GM12872 (cell line): Measurements from ENCODE around the gene CEP85.

Experiments
- TF ChIP-seq, protein P1 (sequence below): IDR thresholded peaks from 3 replicates; pipeline ENCODE4 v1.5.1; 2011; ENCODE audit warnings: low read depth, mild to moderate bottlenecking, low read length, moderate library complexity; ENCODE audit not compliant: insufficient read depth

Gene CEP85

DNA sequence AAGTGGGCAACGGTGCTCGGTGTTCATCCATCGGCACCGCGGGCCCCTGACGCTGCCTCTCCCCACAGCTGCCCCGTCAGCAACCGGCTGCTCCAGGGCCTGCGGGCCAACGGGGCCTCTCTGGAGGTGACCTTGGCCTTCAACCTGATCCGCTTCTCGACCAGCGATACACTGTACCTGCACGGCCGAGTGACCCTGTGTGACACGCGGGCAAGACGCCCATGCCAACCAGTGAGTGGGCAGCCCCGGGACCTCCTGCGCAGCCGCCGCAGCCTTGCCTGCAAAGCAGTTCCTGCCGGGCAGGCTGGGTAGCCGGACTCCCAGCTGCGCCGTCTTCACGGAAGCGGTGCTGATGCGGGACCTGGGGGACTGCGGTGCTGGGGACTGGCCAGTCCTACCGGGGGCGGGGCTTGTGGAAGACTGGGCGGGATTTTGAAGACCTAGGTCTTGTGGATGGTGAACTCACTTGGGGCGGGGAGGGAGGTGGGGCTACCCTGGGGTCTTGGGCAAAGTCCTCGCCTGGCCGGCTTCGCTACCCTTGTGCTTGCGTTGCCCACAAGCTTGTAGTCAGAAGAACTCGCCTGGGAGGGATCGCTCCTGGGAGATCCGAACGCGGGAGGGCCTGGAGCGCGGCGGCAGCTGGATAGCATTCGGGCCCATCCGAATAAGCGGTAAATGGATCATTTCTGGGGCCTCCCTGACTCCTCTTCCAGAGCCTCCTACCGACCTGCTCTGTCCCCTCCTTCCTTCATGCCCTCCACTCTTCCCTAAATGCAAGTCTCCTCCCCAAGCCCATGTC lies 8.8 kb upstream of the CEP85 start:
- TF ChIP-seq, protein P1, sequence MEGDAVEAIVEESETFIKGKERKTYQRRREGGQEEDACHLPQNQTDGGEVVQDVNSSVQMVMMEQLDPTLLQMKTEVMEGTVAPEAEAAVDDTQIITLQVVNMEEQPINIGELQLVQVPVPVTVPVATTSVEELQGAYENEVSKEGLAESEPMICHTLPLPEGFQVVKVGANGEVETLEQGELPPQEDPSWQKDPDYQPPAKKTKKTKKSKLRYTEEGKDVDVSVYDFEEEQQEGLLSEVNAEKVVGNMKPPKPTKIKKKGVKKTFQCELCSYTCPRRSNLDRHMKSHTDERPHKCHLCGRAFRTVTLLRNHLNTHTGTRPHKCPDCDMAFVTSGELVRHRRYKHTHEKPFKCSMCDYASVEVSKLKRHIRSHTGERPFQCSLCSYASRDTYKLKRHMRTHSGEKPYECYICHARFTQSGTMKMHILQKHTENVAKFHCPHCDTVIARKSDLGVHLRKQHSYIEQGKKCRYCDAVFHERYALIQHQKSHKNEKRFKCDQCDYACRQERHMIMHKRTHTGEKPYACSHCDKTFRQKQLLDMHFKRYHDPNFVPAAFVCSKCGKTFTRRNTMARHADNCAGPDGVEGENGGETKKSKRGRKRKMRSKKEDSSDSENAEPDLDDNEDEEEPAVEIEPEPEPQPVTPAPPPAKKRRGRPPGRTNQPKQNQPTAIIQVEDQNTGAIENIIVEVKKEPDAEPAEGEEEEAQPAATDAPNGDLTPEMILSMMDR, result no peak

DNA sequence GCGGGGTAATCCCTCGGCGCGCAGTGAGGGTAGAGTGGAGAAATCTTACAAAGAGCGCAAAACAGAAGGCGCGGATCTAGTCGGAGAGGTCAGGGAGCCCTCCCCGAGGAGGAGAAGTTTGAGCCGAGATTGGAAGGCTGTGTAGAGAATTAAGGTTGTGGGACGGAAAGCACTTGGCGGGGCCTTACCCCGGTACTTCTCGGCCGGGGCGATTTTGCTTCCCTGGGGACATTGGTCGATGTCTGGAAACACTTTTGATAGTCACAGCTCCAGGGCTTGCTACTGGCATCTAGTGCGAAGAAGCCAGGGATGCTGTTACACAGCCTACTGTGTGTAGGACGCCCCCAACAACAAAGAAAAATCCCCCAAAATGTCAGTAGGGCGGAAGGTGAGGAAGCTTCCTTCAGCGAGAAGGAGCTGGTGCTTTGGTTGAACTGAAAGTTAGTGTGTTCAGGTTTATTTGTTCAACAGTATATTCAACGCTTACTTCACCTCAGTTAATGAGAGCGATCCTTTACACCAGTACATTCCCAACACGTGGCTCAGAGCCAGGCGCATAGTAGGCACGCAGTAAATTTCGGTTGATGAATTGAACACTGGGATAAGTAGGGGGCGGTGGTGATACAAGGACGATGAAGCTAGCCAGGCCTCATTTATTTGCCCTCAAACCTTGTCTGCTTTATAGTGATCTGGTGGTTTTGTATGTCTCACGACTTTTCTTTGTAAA lies 807 bp downstream of the CEP85 start:
- TF ChIP-seq, protein P1, result peak; percentile 18; the same call in 1 of the 3 replicates

DNA sequence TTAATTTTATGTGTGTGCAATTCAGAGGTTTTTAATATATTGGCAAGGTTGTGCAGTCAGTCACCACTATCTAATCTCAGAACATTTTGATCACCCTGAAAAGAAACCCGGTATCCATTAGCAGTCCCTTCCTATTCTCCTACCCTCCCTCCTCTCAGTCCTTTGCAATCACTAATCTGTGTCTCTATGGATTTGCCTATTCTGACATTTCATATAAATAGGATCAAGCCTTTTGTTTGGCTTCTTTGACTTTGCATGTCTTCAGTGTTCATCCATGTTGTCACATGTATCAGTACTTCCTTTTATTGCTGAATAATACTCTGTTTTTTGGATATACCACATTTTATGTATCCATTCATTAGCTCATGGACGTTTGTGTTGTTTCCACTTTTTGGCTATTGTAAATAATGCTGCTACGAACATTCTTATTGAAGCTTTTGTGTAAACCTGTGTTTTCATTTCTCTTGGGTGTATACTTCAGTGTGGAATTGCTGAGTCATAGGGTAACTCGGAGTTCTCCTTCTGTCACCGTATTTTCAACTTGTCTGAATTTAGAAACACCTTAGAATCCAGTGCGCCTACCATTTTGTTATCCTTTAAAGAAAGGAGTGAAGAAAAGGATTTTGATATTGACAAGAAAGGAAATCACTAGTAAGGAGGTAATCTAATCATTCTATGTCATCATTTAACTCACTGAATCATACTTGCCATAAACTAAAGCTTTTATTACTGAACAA lies 3.4 kb downstream of the CEP85 start:
- TF ChIP-seq, protein P1, result no peak

DNA sequence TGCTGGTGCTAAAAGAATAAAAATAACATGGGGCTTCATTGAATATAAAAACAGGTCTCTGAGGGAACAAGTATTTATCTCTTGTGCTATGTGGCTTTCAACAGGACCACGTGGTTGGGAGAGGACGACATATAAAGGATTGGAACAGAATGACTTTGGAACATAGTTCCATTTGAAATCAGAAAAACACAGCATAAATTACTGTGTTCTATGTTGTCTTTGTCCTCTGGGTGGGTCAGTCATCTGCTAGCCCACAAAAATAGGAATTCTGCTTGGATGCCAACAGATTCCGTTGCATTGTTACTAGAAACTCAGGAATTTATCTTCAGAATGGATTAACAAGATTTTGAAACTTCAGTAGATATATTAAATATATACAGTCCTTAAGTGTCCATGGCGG lies 5.9 kb downstream of the CEP85 start:
- TF ChIP-seq, protein P1, result no peak

DNA sequence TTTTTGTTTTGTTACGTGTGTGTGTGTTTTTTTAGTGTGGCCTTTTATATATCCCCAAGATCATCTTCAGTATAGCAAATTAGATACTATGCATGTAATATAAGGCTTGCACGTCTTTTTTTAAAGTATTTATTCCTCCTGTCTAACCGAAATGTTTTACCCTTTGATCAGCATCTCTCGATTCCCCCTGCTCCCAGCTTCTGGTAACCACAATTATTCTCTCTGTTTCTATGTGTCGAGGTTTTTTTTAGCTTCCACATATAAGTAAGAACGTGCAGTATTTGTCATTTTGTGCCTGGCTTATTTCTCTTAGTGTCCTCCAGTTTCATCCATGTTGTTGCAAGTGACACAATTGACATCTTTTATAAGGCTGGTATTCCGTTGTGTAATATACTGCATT lies 18.7 kb downstream of the CEP85 start:
- TF ChIP-seq, protein P1, result no peak

DNA sequence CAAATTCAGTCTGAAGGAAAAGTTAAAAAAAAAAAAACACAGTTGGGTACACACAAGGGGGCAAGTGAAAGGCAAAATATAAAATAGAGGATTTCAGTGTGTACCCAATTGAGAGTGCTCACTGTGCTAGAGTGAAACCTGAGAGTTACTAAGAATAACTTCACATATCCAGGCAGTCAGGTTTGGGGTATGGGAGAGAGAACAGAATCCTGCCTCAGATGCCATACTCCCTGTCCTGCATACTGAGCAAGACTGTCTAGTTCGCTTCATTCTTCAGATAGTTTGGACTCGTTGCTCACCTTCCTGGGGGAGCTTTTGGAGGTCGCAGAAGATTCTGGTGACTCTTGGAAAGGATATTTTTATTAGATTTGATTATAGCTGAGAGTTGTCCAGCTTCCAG lies 20.4 kb downstream of the CEP85 start:
- TF ChIP-seq, protein P1, result no peak

DNA sequence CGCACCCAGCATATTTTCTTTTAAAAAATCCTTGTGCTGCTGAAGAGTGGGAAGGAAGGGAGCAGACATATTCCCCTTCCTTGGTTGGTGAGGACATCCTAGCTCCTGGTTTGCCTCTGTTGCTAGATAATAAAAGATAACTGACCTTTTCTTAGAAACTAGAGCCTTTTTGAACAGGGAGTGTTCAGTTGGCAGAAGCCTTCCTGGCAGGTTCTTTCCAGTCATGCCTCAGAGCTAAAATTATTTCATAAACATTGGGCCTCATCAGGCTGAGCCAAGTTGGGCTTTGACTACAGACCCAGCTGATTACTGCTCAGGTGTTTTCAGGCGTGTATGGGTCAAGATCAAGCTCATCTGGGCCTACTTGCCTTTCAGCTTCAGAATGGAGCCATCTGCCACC lies 23.2 kb downstream of the CEP85 start:
- TF ChIP-seq, protein P1, result no peak
